Measurements from ENCODE around the gene POLR1E. TPM values are rescaled to one million over a fixed set of nuclear protein-coding genes. Genes with fewer than 3 reads are reported as not detected.

The POLR1E gene
- total and polyA plus RNA-seq, 2 of the 8 experiments (the other 6 are each of a cell fraction or from before 2014, with no cell fraction given) = 16.0 to 40.0 TPM

GRCh38 chr9:37499297-37499696, 13.5 kb downstream of the POLR1E start (continued):
- TF ChIP-seq CBX8 (IDR thresholded peaks at IDR 0.05; ENCODE audit: borderline replicate concordance, low read depth, low read length) (no peak), MAX (IDR thresholded peaks at IDR 0.05) (no peak), CBX5 (IDR thresholded peaks at IDR 0.05; ENCODE audit: low read depth, low read length) (no peak)

Data from H1 (cell line).